IMR-90 (cell line): ENCODE data around the gene PIRT. TPM values are rescaled to one million over a fixed set of nuclear protein-coding genes. Genes with fewer than 3 reads are reported as not detected.

Experiments
- ATAC-seq: fragments of 200-7000 bp; cut with Tn5 transposase; 2 replicates; pipeline ENCODE4 v1.9.1; 2020; ENCODE audit warnings: low read depth, mild to moderate bottlenecking, moderate library complexity
- BruUV-seq: library from RNA; stranded (reverse); fragments of 400-500 nt; replicated peaks from 2 replicates; lab custom pipeline; 2021; lab: Mats Ljungman, UMichigan
- CTCF ChIA-PET: fragments of 300-600 bp; formaldehyde crosslinking; extraction: SDS; loops from one replicate; lab custom pipeline; 2021; ENCODE audit warnings: antibody characterized with exemption; lab: Yijun Ruan, JAX
- POLR2A ChIA-PET: fragments of 300-600 bp; sonication (Branson Sonifier 250); formaldehyde crosslinking; loops from one replicate; lab custom pipeline; 2022; ENCODE audit warnings: antibody characterized with exemption; ENCODE audit not compliant: unreplicated experiment; lab: Charles Lee
- DNase-seq: peaks from one replicate; pipeline ENCODE4 v3.0.0; 2013
- H2AFZ ChIP-seq: replicated peaks from 2 replicates; pipeline ENCODE3; 2013; ENCODE audit warnings: low read length, mild to moderate bottlenecking; ENCODE audit not compliant: poor library complexity
- H2AK5ac ChIP-seq: 2 replicates; pipeline ENCODE4 v1.6.1; 2013; ENCODE audit warnings: low read depth, low read length, inconsistent platforms
- H2AK9ac ChIP-seq: replicated peaks from 2 replicates; pipeline ENCODE3; 2013; ENCODE audit warnings: mild to moderate bottlenecking, low read depth, low read length, moderate library complexity; ENCODE audit not compliant: poor library complexity
- H2BK120ac ChIP-seq: 2 replicates; pipeline ENCODE4 v1.6.1; 2013; ENCODE audit warnings: low read depth, low read length, inconsistent platforms
- H2BK15ac ChIP-seq: 3 replicates; pipeline ENCODE4 v1.6.1; 2013; ENCODE audit warnings: low read depth, low read length, inconsistent platforms
- H2BK20ac ChIP-seq: 2 replicates; pipeline ENCODE4 v1.6.1; 2013; ENCODE audit warnings: low read depth, mild to moderate bottlenecking, inconsistent platforms, low read length, moderate library complexity
- H2BK5ac ChIP-seq: 2 replicates; pipeline ENCODE4 v1.6.1; 2013; ENCODE audit warnings: mild to moderate bottlenecking, low read depth, low read length, inconsistent platforms; ENCODE audit not compliant: poor library complexity, severe bottlenecking
- H3K14ac ChIP-seq: replicated peaks from 2 replicates; pipeline ENCODE4 v1.6.1; 2013; ENCODE audit warnings: low read depth, low read length, inconsistent platforms
- H3K18ac ChIP-seq: 2 replicates; pipeline ENCODE4 v1.6.1; 2013; ENCODE audit warnings: low read depth, low read length, control low read depth
- H3K23ac ChIP-seq: 2 replicates; pipeline ENCODE4 v1.6.1; 2013; ENCODE audit warnings: low read depth, low read length, inconsistent platforms
- H3K27ac ChIP-seq: 2 replicates; pipeline ENCODE4 v1.5.1; 2013; ENCODE audit warnings: mild to moderate bottlenecking, control low read depth, low read length; ENCODE audit not compliant: insufficient read depth
- H3K27me3 ChIP-seq: 2 replicates; pipeline ENCODE4 v1.6.1; 2013; ENCODE audit warnings: low read length; ENCODE audit not compliant: control insufficient read depth, insufficient read depth
- H3K36me3 ChIP-seq: 2 replicates; pipeline ENCODE4 v1.6.1; 2013; ENCODE audit warnings: low read length, mixed read lengths; ENCODE audit not compliant: control insufficient read depth, insufficient read depth
- H3K4ac ChIP-seq: 2 replicates; pipeline ENCODE4 v1.6.1; 2013; ENCODE audit warnings: low read depth, low read length, inconsistent platforms
- H3K4me1 ChIP-seq: 2 replicates; pipeline ENCODE4 v1.6.1; 2013; ENCODE audit warnings: low read length, mixed read lengths; ENCODE audit not compliant: control insufficient read depth, insufficient read depth
- H3K4me2 ChIP-seq: 2 replicates; pipeline ENCODE4 v1.6.1; 2013; ENCODE audit warnings: low read depth, mild to moderate bottlenecking, control low read depth, low read length, moderate library complexity
- H3K4me3 ChIP-seq: 2 replicates; pipeline ENCODE4 v1.5.1; 2013; ENCODE audit warnings: low read depth, mild to moderate bottlenecking, control low read depth, low read length, moderate library complexity; ENCODE audit not compliant: insufficient read depth
- H3K56ac ChIP-seq: 2 replicates; pipeline ENCODE4 v1.6.1; 2013; ENCODE audit warnings: low read length, inconsistent platforms; ENCODE audit not compliant: insufficient read depth; ENCODE audit errors: extremely low read depth
- H3K79me1 ChIP-seq, 2 experiments: 2 replicates each; pipeline ENCODE4 v1.6.1; 2013; ENCODE audit warnings: low read length in 2 of 2, inconsistent platforms in 1 of 2, low read depth in 1 of 2
- H3K9ac ChIP-seq: 2 replicates; pipeline ENCODE4 v1.6.1; 2013; ENCODE audit warnings: low read depth, low read length, control low read depth
- H3K9me1 ChIP-seq: 2 replicates; pipeline ENCODE4 v1.6.1; 2013; ENCODE audit warnings: low read length, inconsistent platforms; ENCODE audit not compliant: insufficient read depth
- H3K9me3 ChIP-seq: 2 replicates; pipeline ENCODE4 v1.6.1; 2013; ENCODE audit warnings: low read length; ENCODE audit not compliant: control insufficient read depth, insufficient read depth
- H4K20me1 ChIP-seq: 2 replicates; pipeline ENCODE4 v1.6.1; 2013; ENCODE audit warnings: low read length, inconsistent platforms; ENCODE audit not compliant: insufficient read depth
- H4K5ac ChIP-seq: 2 replicates; pipeline ENCODE4 v1.6.1; 2013; ENCODE audit warnings: mild to moderate bottlenecking, low read depth, low read length, control low read depth
- H4K8ac ChIP-seq, 2 experiments: 2 replicates each; pipeline ENCODE4 v1.6.1; 2013; ENCODE audit warnings: low read depth in 2 of 2, low read length in 2 of 2, control low read depth in 1 of 2, inconsistent platforms in 1 of 2
- H4K91ac ChIP-seq: 2 replicates; pipeline ENCODE4 v1.6.1; 2013; ENCODE audit warnings: low read depth, low read length, inconsistent platforms; ENCODE audit not compliant: insufficient read depth
- BHLHE40 ChIP-seq: fragments of 150-350 bp; IDR thresholded peaks from 2 replicates; pipeline ENCODE4 v1.6.1; 2016; ENCODE audit warnings: mild to moderate bottlenecking, low read depth, low read length
- CEBPB ChIP-seq: IDR thresholded peaks from 2 replicates; pipeline ENCODE4 v1.6.1; 2012; ENCODE audit warnings: low read depth, low read length, improper control_type of control experiment
- CHD1 ChIP-seq: IDR thresholded peaks from 2 replicates; pipeline ENCODE4 v1.6.1; 2012; ENCODE audit warnings: low read depth, low read length, improper control_type of control experiment
- FOS ChIP-seq: fragments of 150-350 bp; IDR thresholded peaks from 2 replicates; pipeline ENCODE4 v1.6.1; 2016; ENCODE audit warnings: low read depth, low read length
- MAFK ChIP-seq: IDR thresholded peaks from 2 replicates; pipeline ENCODE4 v1.6.1; 2012; ENCODE audit warnings: low read depth, low read length, improper control_type of control experiment
- MAZ ChIP-seq: IDR thresholded peaks from 2 replicates; pipeline ENCODE4 v1.6.1; 2012; ENCODE audit warnings: low read depth, mild to moderate bottlenecking, low read length, improper control_type of control experiment, moderate library complexity, borderline replicate concordance
- MXI1 ChIP-seq: IDR thresholded peaks from 2 replicates; pipeline ENCODE4 v1.6.1; 2012; ENCODE audit warnings: low read depth, mild to moderate bottlenecking, low read length, moderate library complexity, borderline replicate concordance
- NFE2L2 ChIP-seq: fragments of 150-350 bp; IDR thresholded peaks from 2 replicates; pipeline ENCODE4 v1.6.1; 2016; ENCODE audit warnings: low read depth, mild to moderate bottlenecking, low read length
- POLR2A ChIP-seq: IDR thresholded peaks from 2 replicates; pipeline ENCODE4 v1.6.1; 2012; ENCODE audit warnings: mild to moderate bottlenecking, low read depth, low read length
- RAD21 ChIP-seq: IDR thresholded peaks from 2 replicates; pipeline ENCODE4 v1.6.1; 2012; ENCODE audit warnings: low read length, improper control_type of control experiment
- RCOR1 ChIP-seq: IDR thresholded peaks from 2 replicates; pipeline ENCODE4 v1.6.1; 2012; ENCODE audit warnings: mild to moderate bottlenecking, low read length, improper control_type of control experiment; ENCODE audit not compliant: insufficient replicate concordance
- RFX5 ChIP-seq: IDR thresholded peaks from 2 replicates; pipeline ENCODE4 v1.8.0; 2012; ENCODE audit warnings: low read depth, mild to moderate bottlenecking, low read length, moderate library complexity
- SMC3 ChIP-seq: fragments of 150-350 bp; IDR thresholded peaks from 2 replicates; pipeline ENCODE4 v1.6.1; 2016; ENCODE audit warnings: low read depth, mild to moderate bottlenecking, antibody characterized with exemption, low read length, moderate library complexity
- WGBS, 2 experiments: methylation state at CpG; one replicate each; pipeline versions ENCODE4 v1.1.5 to v1.1.7; 2013; ENCODE audit warnings: missing lambda C conversion rate in 2 of 2; ENCODE audit not compliant: insufficient read length in 1 of 2; ENCODE audit errors: extremely low coverage in 2 of 2; 5-methylcytosine and 5-hydroxymethylcytosine counted together
- dilution Hi-C: fragments of 300-500 bp; cut with HindIII; formaldehyde crosslinking; loops from one replicate; pipeline ENCODE4 v1.14.3; 2018; ENCODE audit warnings: low sequenced_read_pairs; ENCODE audit not compliant: unreplicated experiment
- in situ Hi-C: fragments of 300-500 bp; cut with MboI; formaldehyde crosslinking; loops from 3 replicates; pipeline ENCODE4 v1.14.3; 2019; ENCODE audit warnings: low sequenced_read_pairs, inconsistent platforms, mixed read lengths
- intact Hi-C: fragments of 100-400 bp; cut with micrococcal nuclease; formaldehyde crosslinking; loops from 2 replicates; pipeline ENCODE4 v1.10.0; 2022
- polyA plus RNA-seq, 3 experiments: library from polyadenylated mRNA; depleted of rRNA; stranded (reverse); fragments of >200 nt; gene quantifications; 2 replicates each; pipeline ENCODE4 v1.2.3, GENCODE V29; 2012; ENCODE audit warnings: low replicate concordance in 1 of 3
- total RNA-seq: library from RNA; depleted of rRNA; stranded (reverse); fragments of >200 nt; gene quantifications from 2 replicates; pipeline ENCODE4 v1.2.3, GENCODE V29; 2012
- TF ChIP-seq, protein P1 (sequence below): fragments of 150-350 bp; IDR thresholded peaks from 2 replicates; pipeline ENCODE4 v1.6.1; 2016; ENCODE audit warnings: low read depth, mild to moderate bottlenecking, low read length, moderate library complexity, borderline replicate concordance
- TF ChIP-seq, protein P2 (sequence below): fragments of 150-350 bp; IDR thresholded peaks from 2 replicates; pipeline ENCODE4 v1.6.1; 2017; ENCODE audit warnings: mild to moderate bottlenecking, antibody characterized with exemption, low read length, low read depth

The PIRT gene
- total and polyA plus RNA-seq, 2 of the 4 experiments (the other 2 are of a cell fraction), result not detected

DNA sequence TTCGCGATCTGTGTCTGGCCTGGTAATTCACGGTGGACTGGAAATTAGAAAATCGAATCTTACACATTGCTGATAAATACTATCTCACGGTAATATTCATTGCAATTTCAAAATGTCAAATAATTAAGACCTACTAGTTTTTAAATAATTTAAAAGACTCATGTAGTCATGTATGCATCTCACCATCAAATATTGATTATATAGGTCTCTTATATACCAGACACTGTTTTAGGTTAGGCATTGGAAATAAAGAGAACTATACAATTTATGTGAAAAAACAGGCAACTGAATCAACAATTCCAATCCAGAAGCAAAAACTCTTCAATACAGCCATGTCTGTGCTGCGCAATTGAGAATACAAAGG is 7.5 kb upstream of the PIRT start:
- in situ Hi-C loops, result loop anchor here (5.0 kb wide), 1 partner anchor 108 kb away; no protein-coding TSS in a partner anchor
- WGBS, 2 experiments, result no CpG with 5 or more reads among the region's 6 CpGs
- H3K4me3 ChIP-seq, result no peak overlapping the region

More for the DNA sequence above, 7.5 kb upstream of the PIRT start:
- TF ChIP-seq RAD21 (no peak), POLR2A (no peak), CHD1 (no peak), SMC3 (no peak), CEBPB (no peak), MAZ (no peak), RFX5 (no peak), MXI1 (no peak), BHLHE40 (no peak), FOS (no peak), RCOR1 (no peak), MAFK (no peak), NFE2L2 (no peak)
- TF ChIP-seq, protein P1, sequence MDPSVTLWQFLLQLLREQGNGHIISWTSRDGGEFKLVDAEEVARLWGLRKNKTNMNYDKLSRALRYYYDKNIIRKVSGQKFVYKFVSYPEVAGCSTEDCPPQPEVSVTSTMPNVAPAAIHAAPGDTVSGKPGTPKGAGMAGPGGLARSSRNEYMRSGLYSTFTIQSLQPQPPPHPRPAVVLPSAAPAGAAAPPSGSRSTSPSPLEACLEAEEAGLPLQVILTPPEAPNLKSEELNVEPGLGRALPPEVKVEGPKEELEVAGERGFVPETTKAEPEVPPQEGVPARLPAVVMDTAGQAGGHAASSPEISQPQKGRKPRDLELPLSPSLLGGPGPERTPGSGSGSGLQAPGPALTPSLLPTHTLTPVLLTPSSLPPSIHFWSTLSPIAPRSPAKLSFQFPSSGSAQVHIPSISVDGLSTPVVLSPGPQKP, result no peak
- TF ChIP-seq, protein P2, sequence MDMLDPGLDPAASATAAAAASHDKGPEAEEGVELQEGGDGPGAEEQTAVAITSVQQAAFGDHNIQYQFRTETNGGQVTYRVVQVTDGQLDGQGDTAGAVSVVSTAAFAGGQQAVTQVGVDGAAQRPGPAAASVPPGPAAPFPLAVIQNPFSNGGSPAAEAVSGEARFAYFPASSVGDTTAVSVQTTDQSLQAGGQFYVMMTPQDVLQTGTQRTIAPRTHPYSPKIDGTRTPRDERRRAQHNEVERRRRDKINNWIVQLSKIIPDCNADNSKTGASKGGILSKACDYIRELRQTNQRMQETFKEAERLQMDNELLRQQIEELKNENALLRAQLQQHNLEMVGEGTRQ, result no peak
- H3K9me3 ChIP-seq, result no peaks in the 10 kb centered on the region
- H3K4ac ChIP-seq, result no peak overlapping the region
- no peak overlapping the region for H3K14ac ChIP-seq
- H3K18ac ChIP-seq, result no peak overlapping the region
- ChIA-PET CTCF (interaction anchor here (0.6 to 2.0 kb wide), 8 partner anchors 11 to 1180 kb away, joined by 3 to 16 read pairs (median 4); no protein-coding TSS in a partner anchor), POLR2A (interaction anchor here (0.6 kb wide), 1 partner anchor 142 kb away, joined by 8 read pairs; no protein-coding TSS in a partner anchor)
- H4K20me1 ChIP-seq, result no peaks in the 10 kb centered on the region
- H4K91ac ChIP-seq, result no peak overlapping the region
- no peak overlapping the region for H4K5ac ChIP-seq
- H4K8ac ChIP-seq, result no peak overlapping the region
- H2AK9ac ChIP-seq, result no peak overlapping the region
- no peak overlapping the region for H2BK120ac ChIP-seq
- H3K4me1 ChIP-seq, result no peaks in the 10 kb centered on the region
- no peak overlapping the region for H2BK20ac ChIP-seq
- BruUV-seq, result no TSS peak
- ATAC-seq (no peak), DNase-seq (no peak)
- dilution Hi-C loops, result no loop called here
- H3K4me2 ChIP-seq, result no peak overlapping the region
- intact Hi-C loops, result loop anchor here (1.0 kb wide), 3 partner anchors 108 to 214 kb away; no protein-coding TSS in a partner anchor
- no peak overlapping the region for H2BK5ac ChIP-seq
- H2AK5ac ChIP-seq, result no peak overlapping the region
- no peak overlapping the region for H3K56ac ChIP-seq
- H3K9ac ChIP-seq, result no peak overlapping the region
- H3K27ac ChIP-seq, result no peak overlapping the region
- H3K23ac ChIP-seq, result no peak overlapping the region
- no peaks in the 10 kb centered on the region for H3K79me1 ChIP-seq
- H3K9me1 ChIP-seq, result no peaks in the 10 kb centered on the region
- H2AFZ ChIP-seq, result peak overlapping the region; percentile 82
- H3K27me3 ChIP-seq, result peaks cover 2% of the 10 kb centered on the region; the same call in 1 of the 2 replicates
- H3K36me3 ChIP-seq, result no peaks in the 10 kb centered on the region
- H2BK15ac ChIP-seq, result no peak overlapping the region
